22Rv1 (cell line): Measurements from ENCODE around the gene TANK.

Experiments
- ZFX ChIP-seq: fragments of 450-650 bp; IDR thresholded peaks from 2 replicates; pipeline ENCODE4 v1.6.1; 2017; ENCODE audit warnings: antibody characterized with exemption, borderline replicate concordance
- TF ChIP-seq, protein P1 (sequence below): fragments of 450-650 bp; IDR thresholded peaks from 2 replicates; pipeline ENCODE4 v1.5.1; 2017; ENCODE audit warnings: mild to moderate bottlenecking

DNA sequence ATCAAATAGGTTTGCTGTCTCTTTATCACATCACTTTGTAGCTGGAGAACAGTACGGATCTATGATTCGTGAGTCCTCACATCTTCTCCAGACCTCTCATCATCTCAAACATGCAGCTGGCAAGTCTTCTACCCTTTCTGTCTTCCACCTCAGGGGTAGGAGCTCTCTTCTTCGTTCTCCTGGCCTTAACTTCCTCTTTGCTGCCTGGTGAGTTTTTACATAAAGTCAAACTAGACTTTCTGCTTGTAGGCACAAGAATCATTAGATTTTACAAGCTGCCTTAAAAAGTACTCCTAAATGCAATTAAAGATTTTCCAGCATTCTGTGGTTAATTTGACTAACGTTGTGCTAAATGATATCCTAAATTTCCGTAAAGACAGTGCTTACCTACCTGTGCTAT is 43.7 kb upstream of the TANK start:
- TF ChIP-seq, protein P1, sequence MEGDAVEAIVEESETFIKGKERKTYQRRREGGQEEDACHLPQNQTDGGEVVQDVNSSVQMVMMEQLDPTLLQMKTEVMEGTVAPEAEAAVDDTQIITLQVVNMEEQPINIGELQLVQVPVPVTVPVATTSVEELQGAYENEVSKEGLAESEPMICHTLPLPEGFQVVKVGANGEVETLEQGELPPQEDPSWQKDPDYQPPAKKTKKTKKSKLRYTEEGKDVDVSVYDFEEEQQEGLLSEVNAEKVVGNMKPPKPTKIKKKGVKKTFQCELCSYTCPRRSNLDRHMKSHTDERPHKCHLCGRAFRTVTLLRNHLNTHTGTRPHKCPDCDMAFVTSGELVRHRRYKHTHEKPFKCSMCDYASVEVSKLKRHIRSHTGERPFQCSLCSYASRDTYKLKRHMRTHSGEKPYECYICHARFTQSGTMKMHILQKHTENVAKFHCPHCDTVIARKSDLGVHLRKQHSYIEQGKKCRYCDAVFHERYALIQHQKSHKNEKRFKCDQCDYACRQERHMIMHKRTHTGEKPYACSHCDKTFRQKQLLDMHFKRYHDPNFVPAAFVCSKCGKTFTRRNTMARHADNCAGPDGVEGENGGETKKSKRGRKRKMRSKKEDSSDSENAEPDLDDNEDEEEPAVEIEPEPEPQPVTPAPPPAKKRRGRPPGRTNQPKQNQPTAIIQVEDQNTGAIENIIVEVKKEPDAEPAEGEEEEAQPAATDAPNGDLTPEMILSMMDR = no peak
- no peak for TF ChIP-seq ZFX
